DMS53 (cell line): ENCODE measurements around the gene PLAC8.
"Not testable (repeated sequence)": the region's sequence is repeated elsewhere in the genome, so short reads cannot be mapped to it uniquely, and the experiment has no call there.

Source experiments
- DNase-seq: peaks from one replicate; lab custom pipeline; 2025; lab: John Stamatoyannopoulos, UW

Gene PLAC8

GRCh38 chr4:83114576-83114975 lies at the start of gene PLAC8:
TSS of gene PLAC8 (minus strand) at chr4:83114729. CDS start at chr4:83107921, 6,808 bp downstream.
- no peak for DNase-seq

GRCh38 chr4:83153417-83153816 lies 38.9 kb upstream of the PLAC8 start:
- no peak for DNase-seq

GRCh38 chr4:83152746-83153145 lies 38.2 kb upstream of the PLAC8 start:
- no peak for DNase-seq

- no peak for DNase-seq
Observed at GRCh38 chr4:83151651-83152050, 37.1 kb upstream of the PLAC8 start.

- peak; percentile 38 for DNase-seq
Observed at GRCh38 chr4:83150653-83151330, 36.3 kb upstream of the PLAC8 start.

- no peak for DNase-seq
Observed at GRCh38 chr4:83149865-83150652, 35.5 kb upstream of the PLAC8 start.

GRCh38 chr4:83146841-83147240 lies 32.3 kb upstream of the PLAC8 start:
- no peak for DNase-seq

GRCh38 chr4:83145776-83146175 lies 31.2 kb upstream of the PLAC8 start:
- not testable (repeated sequence) for DNase-seq

GRCh38 chr4:83139514-83140156 lies 25.1 kb upstream of the PLAC8 start:
- DNase-seq, result no peak

GRCh38 chr4:83138946-83139345 lies 24.4 kb upstream of the PLAC8 start:
- DNase-seq, result no peak

- no peak for DNase-seq
Observed at GRCh38 chr4:83132065-83132464, 17.5 kb upstream of the PLAC8 start.

GRCh38 chr4:83129264-83129663 lies 14.7 kb upstream of the PLAC8 start:
- DNase-seq, result no peak

- no peak for DNase-seq
Observed at GRCh38 chr4:83128240-83128929, 13.9 kb upstream of the PLAC8 start.

GRCh38 chr4:83125738-83126141 lies 11.2 kb upstream of the PLAC8 start:
- DNase-seq, result no peak

GRCh38 chr4:83124111-83124780 lies 9.7 kb upstream of the PLAC8 start:
- peak; percentile 5 for DNase-seq

- no peak for DNase-seq
Observed at GRCh38 chr4:83121246-83121645, 6.7 kb upstream of the PLAC8 start.

GRCh38 chr4:83118869-83119268 lies 4.3 kb upstream of the PLAC8 start:
- no peak for DNase-seq

GRCh38 chr4:83115656-83116285 lies 1.2 kb upstream of the PLAC8 start:
- no peak for DNase-seq

- no peak for DNase-seq
Observed at GRCh38 chr4:83115000-83115399, 471 bp upstream of the PLAC8 start.

GRCh38 chr4:83113429-83113786 lies 1.1 kb downstream of the PLAC8 start:
- DNase-seq, result no peak

GRCh38 chr4:83112678-83113428 lies 1.7 kb downstream of the PLAC8 start:
- DNase-seq, result no peak
